OCI-LY1 (cell line): ENCODE results near the gene RCAN2.

Source experiments
- EZH2 ChIP-seq: fragments of 200-600 bp; sonication (generic), shearing (Covaris generic); IDR thresholded peaks from 2 replicates; pipeline ENCODE4 v1.8.0; 2017; ENCODE audit warnings: borderline replicate concordance, mixed run types, mild to moderate bottlenecking, antibody characterized with exemption, low read length, moderate library complexity, mixed read lengths
- TF ChIP-seq, protein P1 (sequence below): fragments of 200-600 bp; sonication (generic), shearing (Covaris generic); IDR thresholded peaks from 2 replicates; pipeline ENCODE4 v1.5.1; 2017; ENCODE audit warnings: mild to moderate bottlenecking, antibody characterized with exemption, low read length, moderate library complexity, mixed read lengths

GRCh38 chr6:46306431-46306830 is 184.8 kb downstream of the RCAN2 start:
- TF ChIP-seq, protein P1, sequence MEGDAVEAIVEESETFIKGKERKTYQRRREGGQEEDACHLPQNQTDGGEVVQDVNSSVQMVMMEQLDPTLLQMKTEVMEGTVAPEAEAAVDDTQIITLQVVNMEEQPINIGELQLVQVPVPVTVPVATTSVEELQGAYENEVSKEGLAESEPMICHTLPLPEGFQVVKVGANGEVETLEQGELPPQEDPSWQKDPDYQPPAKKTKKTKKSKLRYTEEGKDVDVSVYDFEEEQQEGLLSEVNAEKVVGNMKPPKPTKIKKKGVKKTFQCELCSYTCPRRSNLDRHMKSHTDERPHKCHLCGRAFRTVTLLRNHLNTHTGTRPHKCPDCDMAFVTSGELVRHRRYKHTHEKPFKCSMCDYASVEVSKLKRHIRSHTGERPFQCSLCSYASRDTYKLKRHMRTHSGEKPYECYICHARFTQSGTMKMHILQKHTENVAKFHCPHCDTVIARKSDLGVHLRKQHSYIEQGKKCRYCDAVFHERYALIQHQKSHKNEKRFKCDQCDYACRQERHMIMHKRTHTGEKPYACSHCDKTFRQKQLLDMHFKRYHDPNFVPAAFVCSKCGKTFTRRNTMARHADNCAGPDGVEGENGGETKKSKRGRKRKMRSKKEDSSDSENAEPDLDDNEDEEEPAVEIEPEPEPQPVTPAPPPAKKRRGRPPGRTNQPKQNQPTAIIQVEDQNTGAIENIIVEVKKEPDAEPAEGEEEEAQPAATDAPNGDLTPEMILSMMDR: no peak
- TF ChIP-seq EZH2: no peak
